AG04450 (cell line): ENCODE data around the gene ABI3. TPM values are rescaled to one million over a fixed set of nuclear protein-coding genes. Genes with fewer than 3 reads are reported as not detected.

ENCODE experiments used
- CTCF ChIA-PET: fragments of 300-600, 350-600 bp; formaldehyde crosslinking; extraction: SDS; loops from one replicate; lab custom pipeline; 2022; ENCODE audit warnings: antibody characterized with exemption, inconsistent platforms; lab: Charles Lee
- POLR2A ChIA-PET: fragments of 350-600 bp; formaldehyde crosslinking; extraction: SDS; loops from one replicate; lab custom pipeline; 2021; ENCODE audit warnings: antibody characterized with exemption, inconsistent platforms; lab: Yijun Ruan, JAX
- DNase-seq: peaks from one replicate; pipeline ENCODE4 v3.0.0-alpha.2; 2011; ENCODE audit warnings: low read depth, low spot score
- H3K27ac ChIP-seq: one replicate; pipeline ENCODE4 v1.5.1; 2012; ENCODE audit warnings: low read depth, low read length, control low read depth
- H3K27me3 ChIP-seq: one replicate; pipeline ENCODE4 v1.6.0; 2012; ENCODE audit warnings: low read length; ENCODE audit not compliant: control insufficient read depth, insufficient read depth
- H3K4me3 ChIP-seq: 2 replicates; pipeline ENCODE4 v1.5.1; 2011; ENCODE audit warnings: mild to moderate bottlenecking, low read depth, low read length, control low read depth
- H3K9me3 ChIP-seq: 2 replicates; pipeline ENCODE4 v1.5.1; 2012; ENCODE audit warnings: low read length; ENCODE audit not compliant: control insufficient read depth, insufficient read depth
- polyA plus RNA-seq: library from polyadenylated mRNA; depleted of rRNA; stranded (reverse); fragments of >200 nt; gene quantifications from 2 replicates; pipeline ENCODE4 v1.2.3, GENCODE V29; 2011
- TF ChIP-seq, protein P1 (sequence below): IDR thresholded peaks from 2 replicates; pipeline ENCODE4 v1.5.1; 2011; ENCODE audit warnings: low read depth, low read length, control low read depth, inconsistent platforms

The ABI3 gene
- polyA plus RNA-seq, 1 experiment, result 0.21 TPM

- Histone ChIP-seq H3K27me3 (peaks cover 30% of the 10 kb centered on the region), H3K4me3 (no peak overlapping the region), H3K9me3 (no peaks in the 10 kb centered on the region), H3K27ac (no peak overlapping the region)
- ChIA-PET CTCF (no interaction called here), POLR2A (no interaction called here)
- TF ChIP-seq, protein P1, sequence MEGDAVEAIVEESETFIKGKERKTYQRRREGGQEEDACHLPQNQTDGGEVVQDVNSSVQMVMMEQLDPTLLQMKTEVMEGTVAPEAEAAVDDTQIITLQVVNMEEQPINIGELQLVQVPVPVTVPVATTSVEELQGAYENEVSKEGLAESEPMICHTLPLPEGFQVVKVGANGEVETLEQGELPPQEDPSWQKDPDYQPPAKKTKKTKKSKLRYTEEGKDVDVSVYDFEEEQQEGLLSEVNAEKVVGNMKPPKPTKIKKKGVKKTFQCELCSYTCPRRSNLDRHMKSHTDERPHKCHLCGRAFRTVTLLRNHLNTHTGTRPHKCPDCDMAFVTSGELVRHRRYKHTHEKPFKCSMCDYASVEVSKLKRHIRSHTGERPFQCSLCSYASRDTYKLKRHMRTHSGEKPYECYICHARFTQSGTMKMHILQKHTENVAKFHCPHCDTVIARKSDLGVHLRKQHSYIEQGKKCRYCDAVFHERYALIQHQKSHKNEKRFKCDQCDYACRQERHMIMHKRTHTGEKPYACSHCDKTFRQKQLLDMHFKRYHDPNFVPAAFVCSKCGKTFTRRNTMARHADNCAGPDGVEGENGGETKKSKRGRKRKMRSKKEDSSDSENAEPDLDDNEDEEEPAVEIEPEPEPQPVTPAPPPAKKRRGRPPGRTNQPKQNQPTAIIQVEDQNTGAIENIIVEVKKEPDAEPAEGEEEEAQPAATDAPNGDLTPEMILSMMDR, result no peak
- DNase-seq, result no peak
These were observed 34.3 kb downstream of the ABI3 start for GRCh38 chr17:49244839-49245238.

GRCh38 chr17:49247944-49248343 is 37.4 kb downstream of the ABI3 start:
- H3K9me3 ChIP-seq, result no peaks in the 10 kb centered on the region
- DNase-seq, result no peak
- TF ChIP-seq, protein P1, result no peak
- POLR2A ChIA-PET, result no interaction called here
- peaks cover 27% of the 10 kb centered on the region for H3K27me3 ChIP-seq
- CTCF ChIA-PET, result interaction anchor here (2.2 kb wide), 1 partner anchor 20 kb away, joined by 4 read pairs; no protein-coding TSS in a partner anchor
- no peak overlapping the region for H3K4me3 ChIP-seq
- H3K27ac ChIP-seq, result no peak overlapping the region

DNA sequence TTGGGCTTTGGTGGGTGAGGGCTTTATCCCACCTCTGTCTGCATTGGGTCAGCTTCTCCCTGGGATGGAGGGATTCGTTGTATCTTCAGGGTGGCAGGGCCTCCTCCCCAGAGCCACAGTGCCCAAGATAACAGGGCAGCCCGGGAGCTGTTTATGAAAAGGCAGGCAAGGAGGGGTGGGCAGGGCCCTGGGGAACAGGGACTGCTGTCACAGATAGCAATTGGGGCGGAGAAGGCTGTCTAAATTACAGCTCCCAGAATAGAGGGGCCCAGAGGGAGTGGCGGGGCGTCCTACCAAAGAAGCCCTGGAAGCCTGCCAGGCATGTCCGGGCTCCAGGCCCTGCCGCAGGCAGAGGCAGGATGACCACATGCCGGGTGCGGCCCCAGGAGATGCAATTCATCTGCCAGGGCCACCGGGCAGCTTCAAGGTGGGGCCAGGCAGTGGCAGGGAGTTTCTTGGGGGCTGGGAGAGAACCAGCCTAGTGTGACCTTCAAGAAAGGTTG is 38.8 kb downstream of the ABI3 start:
- TF ChIP-seq, protein P1, result no peak
- Histone ChIP-seq H3K27me3 (peaks cover 32% of the 10 kb centered on the region), H3K4me3 (no peak overlapping the region), H3K27ac (no peak overlapping the region), H3K9me3 (no peaks in the 10 kb centered on the region)
- ChIA-PET CTCF (interaction anchor here (0.5 to 2.2 kb wide), 3 partner anchors 22 to 428 kb away, joined by 3 to 8 read pairs (median 4); no protein-coding TSS in a partner anchor), POLR2A (no interaction called here)
- no peak for DNase-seq

GRCh38 chr17:49249890-49250522 is 39.5 kb downstream of the ABI3 start:
- no peak for DNase-seq
- Histone ChIP-seq H3K9me3 (no peaks in the 10 kb centered on the region), H3K27me3 (peaks cover 29% of the 10 kb centered on the region), H3K27ac (no peak overlapping the region), H3K4me3 (no peak overlapping the region)
- ChIA-PET POLR2A (no interaction called here), CTCF (interaction anchor here (2.2 kb wide), 1 partner anchor 23 kb away, joined by 4 read pairs; no protein-coding TSS in a partner anchor)
- TF ChIP-seq, protein P1, result no peak

DNA sequence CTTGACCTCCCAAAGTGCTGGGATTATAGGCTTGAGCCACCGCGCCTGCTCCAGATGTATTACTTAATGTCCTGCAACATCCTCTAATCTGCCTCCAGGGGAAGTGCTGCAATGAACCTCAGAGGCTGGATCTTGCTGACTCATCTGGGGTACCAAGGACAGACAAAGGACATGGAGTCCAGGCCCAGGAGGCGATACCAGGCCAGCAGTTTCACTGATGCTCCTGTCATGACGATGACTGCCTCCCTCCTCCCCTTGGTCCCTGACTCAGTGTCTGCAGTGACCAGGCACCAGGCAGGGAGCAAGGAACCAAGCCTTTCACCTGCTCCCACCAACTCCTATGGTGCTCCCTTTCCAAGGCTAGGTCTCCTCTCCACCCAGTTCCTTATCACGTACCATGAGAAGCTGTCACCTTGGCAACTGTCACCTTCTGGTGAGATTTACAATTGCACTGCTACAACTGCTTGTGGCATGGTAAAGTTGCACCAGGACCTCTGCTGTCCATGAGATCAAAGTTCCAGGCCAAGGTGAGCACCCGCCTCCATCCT is 41.7 kb downstream of the ABI3 start:
- CTCF ChIA-PET, result interaction anchor here (0.6 kb wide), 1 partner anchor 23 kb away, joined by 3 read pairs; no protein-coding TSS in a partner anchor

More for the DNA sequence above, 41.7 kb downstream of the ABI3 start:
- H3K9me3 ChIP-seq, result no peaks in the 10 kb centered on the region
- H3K27ac ChIP-seq, result no peak overlapping the region
- no peak overlapping the region for H3K4me3 ChIP-seq
- POLR2A ChIA-PET, result no interaction called here
- no peak for DNase-seq
- peaks cover 25% of the 10 kb centered on the region for H3K27me3 ChIP-seq
- TF ChIP-seq, protein P1, result no peak
